Kidney tubule cell (primary cell): Measurements from ENCODE around the gene NPPB.
"Not testable (repeated sequence)": the region's sequence is repeated elsewhere in the genome, so short reads cannot be mapped to it uniquely, and the experiment has no call there.

ENCODE experiments used
- DNase-seq: peaks from one replicate; pipeline ENCODE4 v3.0.0-alpha.2; 2018; ENCODE audit warnings: low spot score

The NPPB gene

GRCh38 chr1:11858613-11858967 lies at the start of gene NPPB:
Gene NPPB (minus strand): TSS chr1:11858945. CDS start chr1:11858833, 112 bp downstream.
- DNase-seq = no peak

- DNase-seq = peak; percentile 100
Observed at GRCh38 chr1:11908095-11908675, 49.4 kb upstream of the NPPB start.

GRCh38 chr1:11907275-11908094 lies 48.7 kb upstream of the NPPB start:
- DNase-seq = peak; percentile 95

- DNase-seq = no peak
Observed at GRCh38 chr1:11906870-11907269, 48.1 kb upstream of the NPPB start.

GRCh38 chr1:11904978-11905377 lies 46.2 kb upstream of the NPPB start:
- no peak for DNase-seq

GRCh38 chr1:11904156-11904555 lies 45.4 kb upstream of the NPPB start:
- DNase-seq = not testable (repeated sequence)

- no peak for DNase-seq
Observed at GRCh38 chr1:11903210-11903609, 44.5 kb upstream of the NPPB start.

GRCh38 chr1:11901446-11901845 lies 42.7 kb upstream of the NPPB start:
- DNase-seq = peak; percentile 65

- DNase-seq = no peak
Observed at GRCh38 chr1:11898831-11899467, 40.2 kb upstream of the NPPB start.

- no peak for DNase-seq
Observed at GRCh38 chr1:11898086-11898785, 39.5 kb upstream of the NPPB start.

GRCh38 chr1:11894501-11894900 lies 35.8 kb upstream of the NPPB start:
- DNase-seq = not testable (repeated sequence)

- DNase-seq = peak; percentile 59
Observed at GRCh38 chr1:11893907-11894251, 35.1 kb upstream of the NPPB start.

GRCh38 chr1:11891433-11892186 lies 32.9 kb upstream of the NPPB start:
- DNase-seq = no peak

- no peak for DNase-seq
Observed at GRCh38 chr1:11888877-11889208, 30.1 kb upstream of the NPPB start.

- no peak for DNase-seq
Observed at GRCh38 chr1:11888206-11888876, 29.6 kb upstream of the NPPB start.

GRCh38 chr1:11887666-11888007 lies 28.9 kb upstream of the NPPB start:
- no peak for DNase-seq

- DNase-seq = no peak
Observed at GRCh38 chr1:11886986-11887665, 28.4 kb upstream of the NPPB start.

GRCh38 chr1:11885916-11886315 lies 27.2 kb upstream of the NPPB start:
- DNase-seq = no peak

GRCh38 chr1:11882814-11883538 lies 24.2 kb upstream of the NPPB start:
- no peak for DNase-seq

- no peak for DNase-seq
Observed at GRCh38 chr1:11881749-11882441, 23.1 kb upstream of the NPPB start.
